ENCODE measurements around the gene SCTR. TPM values are rescaled to one million over a fixed set of nuclear protein-coding genes. Genes with fewer than 3 reads are reported as not detected.

Gene SCTR
- total and polyA plus RNA-seq, 2 of the 13 experiments (the other 11 are each of a cell fraction or from before 2014, with no cell fraction given), result not detected

GRCh38 chr2:119435953-119436297 lies 88.4 kb downstream of the SCTR start (continued):
- TF ChIP-seq ZMYM3 (CRISPR knock-in tag; IDR thresholded peaks at IDR 0.05), result peak; percentile 10; the same call in 1 of the 2 replicates
- TF ChIP-seq ATF7 (IDR thresholded peaks at IDR 0.05), result no peak
- TF ChIP-seq ATF7 (CRISPR knock-in tag; IDR thresholded peaks at IDR 0.05), result no peak
- TF ChIP-seq, protein P1, sequence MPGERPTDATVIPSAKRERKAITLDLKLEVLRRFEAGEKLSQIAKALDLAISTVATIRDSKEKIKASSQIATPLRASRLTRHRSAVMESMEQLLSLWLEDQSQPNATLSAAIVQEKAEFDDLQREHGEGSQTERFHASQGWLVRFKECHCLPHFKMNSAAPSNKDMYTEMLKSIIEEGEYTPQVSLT (CRISPR knock-in tag; IDR thresholded peaks at IDR 0.05; ENCODE audit: borderline replicate concordance, low read depth), result no peak
- peak; percentile 40; the same call in 1 of the 2 replicates for TF ChIP-seq HMG20A (CRISPR knock-in tag; IDR thresholded peaks at IDR 0.05; ENCODE audit: borderline replicate concordance)
- no peak for TF ChIP-seq ZNF891 (CRISPR knock-in tag; IDR thresholded peaks at IDR 0.05)
- no peak; the same call in 1 of the 2 replicates for TF ChIP-seq SIN3A (IDR thresholded peaks at IDR 0.05; ENCODE audit: borderline replicate concordance, low read depth, low read length)
- TF ChIP-seq ZNF468 (CRISPR knock-in tag; IDR thresholded peaks at IDR 0.05), result no peak
- no peak for TF ChIP-seq ZNF629 (CRISPR knock-in tag; conservative IDR thresholded peaks at IDR 0.05)
- TF ChIP-seq ZNF737 (CRISPR knock-in tag; IDR thresholded peaks at IDR 0.05; ENCODE audit: borderline replicate concordance), result no peak
- peak in 1 of 2 experiments; percentile 21; a peak in 1 of 4 replicates for TF ChIP-seq EP300 (IDR thresholded peaks at IDR 0.05; ENCODE audit: low read depth in 2 of 2, low read length in 2 of 2)
- TF ChIP-seq EP300 (CRISPR knock-in tag; IDR thresholded peaks at IDR 0.05; ENCODE audit: borderline replicate concordance), result no peak
- no peak for TF ChIP-seq HOXA9 (CRISPR knock-in tag; IDR thresholded peaks at IDR 0.05; ENCODE audit: borderline replicate concordance)
- no peak for TF ChIP-seq TSC22D2 (CRISPR knock-in tag; IDR thresholded peaks at IDR 0.05; ENCODE audit: borderline replicate concordance)
- no peak for TF ChIP-seq ZBTB43 (CRISPR knock-in tag; conservative IDR thresholded peaks at IDR 0.05)
- TF ChIP-seq ELF1 (CRISPR knock-in tag; IDR thresholded peaks at IDR 0.05), result peak; percentile 73
- no peak for TF ChIP-seq ZNF605 (CRISPR knock-in tag; IDR thresholded peaks at IDR 0.05)
- peak; percentile 81 for TF ChIP-seq GABPB1 (CRISPR knock-in tag; IDR thresholded peaks at IDR 0.05)
- no peak for TF ChIP-seq CBX2 (IDR thresholded peaks at IDR 0.05; ENCODE audit: low read depth, low read length)
- no peak for TF ChIP-seq CBX2 (CRISPR knock-in tag; IDR thresholded peaks at IDR 0.05; ENCODE audit: low read depth)
- TF ChIP-seq MAFG (CRISPR knock-in tag; IDR thresholded peaks at IDR 0.05), result no peak
- TF ChIP-seq, protein P2, sequence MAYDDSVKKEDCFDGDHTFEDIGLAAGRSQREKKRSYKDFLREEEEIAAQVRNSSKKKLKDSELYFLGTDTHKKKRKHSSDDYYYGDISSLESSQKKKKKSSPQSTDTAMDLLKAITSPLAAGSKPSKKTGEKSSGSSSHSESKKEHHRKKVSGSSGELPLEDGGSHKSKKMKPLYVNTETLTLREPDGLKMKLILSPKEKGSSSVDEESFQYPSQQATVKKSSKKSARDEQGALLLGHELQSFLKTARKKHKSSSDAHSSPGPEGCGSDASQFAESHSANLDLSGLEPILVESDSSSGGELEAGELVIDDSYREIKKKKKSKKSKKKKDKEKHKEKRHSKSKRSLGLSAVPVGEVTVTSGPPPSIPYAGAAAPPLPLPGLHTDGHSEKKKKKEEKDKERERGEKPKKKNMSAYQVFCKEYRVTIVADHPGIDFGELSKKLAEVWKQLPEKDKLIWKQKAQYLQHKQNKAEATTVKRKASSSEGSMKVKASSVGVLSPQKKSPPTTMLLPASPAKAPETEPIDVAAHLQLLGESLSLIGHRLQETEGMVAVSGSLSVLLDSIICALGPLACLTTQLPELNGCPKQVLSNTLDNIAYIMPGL (CRISPR knock-in tag; IDR thresholded peaks at IDR 0.05; ENCODE audit: borderline replicate concordance in 1 of 2, low read depth in 1 of 2), result no peak
- TF ChIP-seq TMF1 (CRISPR knock-in tag; IDR thresholded peaks at IDR 0.05; ENCODE audit: low read depth), result 0 out of 2 replicates have a peak, but pooled peaks have one; percentile 33
- no peak for TF ChIP-seq TCF12 (IDR thresholded peaks at IDR 0.05)
- TF ChIP-seq TCF12 (CRISPR knock-in tag; IDR thresholded peaks at IDR 0.05), result no peak
- no peak for TF ChIP-seq ZSCAN29 (CRISPR knock-in tag; conservative IDR thresholded peaks at IDR 0.05)
- TF ChIP-seq ZNF670 (CRISPR knock-in tag; IDR thresholded peaks at IDR 0.05; ENCODE audit: borderline replicate concordance), result no peak
- TF ChIP-seq MTF1 (CRISPR knock-in tag; IDR thresholded peaks at IDR 0.05), result no peak
- TF ChIP-seq ZNF572 (CRISPR knock-in tag; IDR thresholded peaks at IDR 0.05), result no peak
- TF ChIP-seq ZFP82 (CRISPR knock-in tag; IDR thresholded peaks at IDR 0.05; ENCODE audit: borderline replicate concordance), result no peak
- TF ChIP-seq SOX6 (IDR thresholded peaks at IDR 0.05), result no peak
- TF ChIP-seq SOX6 (CRISPR knock-in tag; IDR thresholded peaks at IDR 0.05), result peak; percentile 37; the same call in 1 of the 2 replicates
